ENCODE results near the gene KLHL28. TPM values are rescaled to one million over a fixed set of nuclear protein-coding genes. Genes with fewer than 3 reads are reported as not detected.

KLHL28 gene, protein sequence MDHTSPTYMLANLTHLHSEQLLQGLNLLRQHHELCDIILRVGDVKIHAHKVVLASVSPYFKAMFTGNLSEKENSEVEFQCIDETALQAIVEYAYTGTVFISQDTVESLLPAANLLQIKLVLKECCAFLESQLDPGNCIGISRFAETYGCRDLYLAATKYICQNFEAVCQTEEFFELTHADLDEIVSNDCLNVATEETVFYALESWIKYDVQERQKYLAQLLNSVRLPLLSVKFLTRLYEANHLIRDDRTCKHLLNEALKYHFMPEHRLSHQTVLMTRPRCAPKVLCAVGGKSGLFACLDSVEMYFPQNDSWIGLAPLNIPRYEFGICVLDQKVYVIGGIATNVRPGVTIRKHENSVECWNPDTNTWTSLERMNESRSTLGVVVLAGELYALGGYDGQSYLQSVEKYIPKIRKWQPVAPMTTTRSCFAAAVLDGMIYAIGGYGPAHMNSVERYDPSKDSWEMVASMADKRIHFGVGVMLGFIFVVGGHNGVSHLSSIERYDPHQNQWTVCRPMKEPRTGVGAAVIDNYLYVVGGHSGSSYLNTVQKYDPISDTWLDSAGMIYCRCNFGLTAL
- 10 to 100 TPM; 11.0 to 11.8 TPM for total RNA-seq

DNA sequence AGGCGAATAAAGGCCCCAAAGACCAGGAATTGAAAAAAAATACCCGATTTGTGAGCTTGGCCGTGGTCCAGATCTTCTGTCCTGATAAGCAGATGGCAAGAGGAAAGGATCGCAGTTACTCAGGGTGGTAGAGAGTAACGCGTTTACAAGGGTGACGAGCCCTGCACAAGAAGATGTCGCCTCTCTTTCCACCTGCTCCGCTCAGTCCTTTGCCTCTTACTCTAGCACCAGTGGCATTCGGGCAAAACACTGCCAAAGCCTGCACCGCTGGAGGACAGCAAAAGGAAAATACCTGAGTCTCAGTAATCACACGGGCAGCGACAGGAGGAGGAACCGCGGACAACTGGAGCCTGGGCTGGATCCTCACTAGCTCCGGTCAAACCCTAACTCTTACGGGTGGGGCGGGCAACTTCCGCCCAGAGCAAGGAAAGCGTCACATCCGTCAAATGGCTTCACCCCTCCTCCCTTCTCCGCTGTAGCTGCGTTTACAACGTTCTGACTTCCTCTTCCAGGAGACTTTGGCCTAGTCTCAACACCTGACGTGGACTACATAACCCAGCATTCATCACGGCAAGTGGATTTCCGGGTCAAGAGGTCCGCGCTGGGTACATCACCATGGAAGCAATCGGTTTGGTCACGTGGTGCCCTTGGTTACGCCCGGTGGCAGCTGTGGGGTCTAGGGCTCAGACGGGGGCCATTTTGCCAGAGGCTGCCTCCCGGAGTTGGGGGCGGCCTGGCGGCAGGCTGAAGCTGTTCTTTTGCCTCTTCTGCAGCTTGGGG is at the start of gene KLHL28, which contains the start of gene TOGARAM1:
Gene KLHL28 (minus strand): TSS at position 394 of the 780 bp plus-strand sequence. CDS start 16,019 bp downstream, outside the sequence.
Gene TOGARAM1 (plus strand): TSS at position 637 of the 780 bp plus-strand sequence. CDS start 232 bp downstream, outside the sequence.
- H3K27me3 Mint-ChIP-seq, result no peaks in the 10 kb centered on the region
- peaks cover 18% of the 10 kb centered on the region for H3K9me3 Mint-ChIP-seq
- peaks cover 27% of the 10 kb centered on the region for H3K36me3 Mint-ChIP-seq
- intact Hi-C loops (cut with micrococcal nuclease), result loop anchor here (1.0 to 2.0 kb wide), 6 partner anchors 33 to 292 kb away; partner anchors contain the start of genes FKBP3, MIS18BP1 and PRPF39
- H3K4me3 Mint-ChIP-seq, result no peak within 1 kb of the TSS
- POLR2A ChIA-PET, result interaction anchor here (0.8 to 3.0 kb wide), 10 partner anchors 17 to 317 kb away, joined by 3 to 26 read pairs (median 6); partner anchors contain the start of genes FANCM, FKBP3, MIS18BP1 and PRPF39
- H3K4me1 Mint-ChIP-seq (ENCODE audit: low read depth), result peaks cover 54% of the 10 kb centered on the region
- H3K27ac Mint-ChIP-seq, result no peak within 1 kb of the TSS
- DNase-seq, result peak; percentile 97
- CTCF ChIA-PET, result interaction anchor here (0.6 to 1.8 kb wide), 7 partner anchors 48 to 307 kb away, joined by 3 to 8 read pairs (median 3); partner anchors contain the start of gene FKBP3

DNA sequence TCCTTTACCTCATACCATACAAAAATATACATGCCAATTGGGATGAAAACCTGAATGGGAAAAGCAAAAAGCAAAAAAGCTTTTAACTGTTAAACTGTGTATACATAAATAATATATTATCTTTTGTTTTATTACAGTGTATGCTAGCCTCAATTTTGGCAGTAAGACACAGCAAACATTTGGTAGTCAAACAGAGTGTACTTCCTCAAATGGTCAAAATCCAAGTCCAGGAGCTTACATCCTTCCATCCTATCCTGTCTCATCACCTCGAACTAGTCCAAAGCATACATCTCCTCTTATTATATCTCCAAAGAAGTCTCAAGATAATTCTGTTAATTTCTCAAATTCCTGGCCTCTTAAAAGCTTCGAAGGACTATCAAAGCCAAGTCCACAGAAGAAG is 42.2 kb upstream of the KLHL28 start:
- H3K9me3 Mint-ChIP-seq, result no peaks in the 10 kb centered on the region
- H3K36me3 Mint-ChIP-seq, result peaks cover 7% of the 10 kb centered on the region
- no peak overlapping the region for H3K27ac Mint-ChIP-seq
- no peaks in the 10 kb centered on the region for H3K4me1 Mint-ChIP-seq (ENCODE audit: low read depth)
- no peak for DNase-seq
- no peak overlapping the region for H3K4me3 Mint-ChIP-seq
- CTCF ChIA-PET, result no interaction called here
- intact Hi-C loops (cut with micrococcal nuclease), result no loop called here
- POLR2A ChIA-PET, result no interaction called here
- H3K27me3 Mint-ChIP-seq, result no peaks in the 10 kb centered on the region

DNA sequence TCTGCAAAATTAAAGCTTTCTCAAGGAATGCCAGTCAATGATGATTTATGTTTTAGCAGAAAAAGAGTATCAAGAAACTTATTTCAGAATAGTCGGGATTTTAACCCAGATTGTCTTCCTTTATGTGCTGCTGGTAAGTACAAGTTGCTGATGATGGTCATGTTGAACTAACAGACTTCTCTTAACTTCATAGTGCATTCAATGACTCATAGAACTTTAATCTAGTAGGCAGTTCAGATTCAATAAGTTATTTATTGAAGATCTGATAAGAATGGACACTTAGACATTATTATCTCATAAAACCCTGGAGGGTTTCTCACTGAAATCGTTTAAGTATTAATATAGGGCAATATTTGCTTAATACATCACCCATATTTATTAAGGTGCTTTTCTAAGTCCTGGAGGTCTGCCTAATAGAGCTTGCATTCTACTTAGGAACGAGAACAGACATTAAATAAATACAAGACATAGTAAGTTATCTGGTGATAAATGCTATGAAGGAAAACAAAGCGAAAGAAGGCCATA is 34.1 kb upstream of the KLHL28 start:
- Mint-ChIP-seq H3K36me3 (peaks cover 20% of the 10 kb centered on the region), H3K27me3 (no peaks in the 10 kb centered on the region), H3K27ac (no peak overlapping the region), H3K4me3 (no peak overlapping the region), H3K4me1 (ENCODE audit: low read depth) (no peaks in the 10 kb centered on the region), H3K9me3 (no peaks in the 10 kb centered on the region)
- ChIA-PET CTCF (no interaction called here), POLR2A (interaction anchor here (0.6 kb wide), 1 partner anchor 397 kb away, joined by 3 read pairs; no protein-coding TSS in a partner anchor)
- intact Hi-C loops (cut with micrococcal nuclease), result no loop called here
- no peak for DNase-seq

DNA sequence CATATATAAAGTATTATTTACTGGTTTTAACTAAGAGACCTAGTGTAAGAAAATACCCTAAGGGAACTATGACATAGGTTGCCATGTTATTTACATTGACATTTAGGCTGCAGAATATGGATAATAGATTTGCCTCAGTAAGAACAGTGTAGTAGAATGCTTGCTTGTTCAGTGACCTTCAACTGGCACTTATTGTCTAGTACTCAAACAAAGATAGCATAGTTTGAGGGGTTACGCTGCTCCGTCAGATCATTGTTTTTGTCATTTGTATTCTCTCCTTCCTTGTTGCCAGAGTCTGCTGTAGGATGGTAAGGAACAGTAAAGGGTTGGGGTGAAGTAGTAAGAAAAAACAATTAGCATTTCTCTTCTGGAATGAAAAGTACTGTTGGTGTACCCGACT is 33.4 kb upstream of the KLHL28 start:
- Mint-ChIP-seq H3K27me3 (no peaks in the 10 kb centered on the region), H3K27ac (no peak overlapping the region), H3K4me3 (no peak overlapping the region), H3K9me3 (no peaks in the 10 kb centered on the region), H3K36me3 (peaks cover 17% of the 10 kb centered on the region), H3K4me1 (ENCODE audit: low read depth) (peaks cover 3% of the 10 kb centered on the region)
- ChIA-PET CTCF (no interaction called here), POLR2A (no interaction called here)
- DNase-seq, result no peak
- intact Hi-C loops (cut with micrococcal nuclease), result no loop called here

DNA sequence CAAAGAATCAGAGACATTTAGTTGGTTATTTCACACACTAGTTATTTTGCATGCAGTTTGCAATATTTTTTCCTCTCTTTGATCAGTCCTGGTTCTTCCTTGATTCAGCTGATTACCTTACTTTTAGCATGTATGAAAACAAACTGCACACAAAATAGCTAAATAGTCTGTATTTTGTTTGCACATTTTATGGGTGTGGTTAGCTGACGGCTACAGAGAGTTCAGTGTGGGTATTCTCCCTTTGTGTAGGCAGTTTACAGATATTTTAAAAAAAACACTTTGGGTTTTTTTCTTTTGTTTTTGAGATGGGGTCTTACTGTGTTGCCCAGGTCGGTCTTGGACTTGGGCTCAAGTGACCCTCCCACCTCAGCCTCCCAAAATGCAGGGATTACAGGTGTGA is 28.8 kb upstream of the KLHL28 start:
- H3K4me1 Mint-ChIP-seq (ENCODE audit: low read depth), result peaks cover 5% of the 10 kb centered on the region

DNA sequence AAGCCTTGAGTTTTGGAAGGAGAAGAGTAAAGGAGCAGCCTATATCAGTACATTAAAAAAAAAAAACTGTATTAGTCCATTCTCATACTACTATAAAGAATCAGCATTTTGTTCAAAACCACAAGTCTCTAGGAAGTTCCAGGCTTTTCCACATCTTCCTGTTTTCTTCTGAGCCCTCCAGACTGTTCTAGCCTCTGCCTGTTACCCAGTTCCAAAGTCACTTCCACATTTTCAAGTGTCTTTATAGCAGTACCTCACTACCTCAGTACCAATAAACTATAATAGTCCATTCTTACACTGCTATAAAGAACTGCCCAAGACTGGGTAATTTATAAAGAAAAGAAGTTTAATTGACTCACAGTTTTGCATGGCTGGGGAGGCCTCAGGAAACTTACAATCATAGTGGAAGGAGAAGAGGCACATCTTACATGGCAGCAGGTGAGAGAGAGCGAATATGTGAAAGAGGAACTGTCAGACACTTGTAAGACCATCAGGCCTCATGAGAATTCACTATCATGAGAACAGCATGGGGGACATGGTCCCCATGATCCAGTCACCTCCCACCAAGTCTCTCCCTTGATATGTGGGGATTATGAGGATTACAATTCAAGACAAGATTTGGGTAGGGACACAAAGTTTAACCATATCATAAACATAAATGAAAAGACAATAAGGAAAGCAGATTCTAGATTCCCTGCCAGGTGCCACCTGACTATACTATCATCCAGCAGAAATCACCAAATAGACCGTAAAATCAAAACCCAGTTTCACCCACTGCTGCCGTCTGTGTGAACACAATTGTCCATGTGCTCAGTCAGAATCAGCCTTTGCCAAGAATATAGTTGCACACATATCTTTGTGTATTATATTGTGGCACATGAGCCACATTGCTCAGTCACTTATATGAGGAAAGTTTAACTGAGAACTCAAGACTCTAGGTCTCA is 28.0 kb upstream of the KLHL28 start:
- ChIA-PET POLR2A (no interaction called here), CTCF (no interaction called here)
- no peak overlapping the region for H3K4me3 Mint-ChIP-seq
- peaks cover 5% of the 10 kb centered on the region for H3K4me1 Mint-ChIP-seq (ENCODE audit: low read depth)
- H3K27me3 Mint-ChIP-seq, result no peaks in the 10 kb centered on the region
- intact Hi-C loops (cut with micrococcal nuclease), result no loop called here
- H3K36me3 Mint-ChIP-seq, result no peaks in the 10 kb centered on the region
- H3K9me3 Mint-ChIP-seq, result no peaks in the 10 kb centered on the region
- no peak for DNase-seq
- no peak overlapping the region for H3K27ac Mint-ChIP-seq

More for the DNA sequence above, 28.8 kb upstream of the KLHL28 start:
- H3K27ac Mint-ChIP-seq, result no peak overlapping the region
- intact Hi-C loops (cut with micrococcal nuclease), result no loop called here
- H3K4me3 Mint-ChIP-seq, result no peak overlapping the region
- no peaks in the 10 kb centered on the region for H3K36me3 Mint-ChIP-seq
- ChIA-PET POLR2A (no interaction called here), CTCF (no interaction called here)
- DNase-seq, result no peak
- no peaks in the 10 kb centered on the region for H3K9me3 Mint-ChIP-seq
- H3K27me3 Mint-ChIP-seq, result no peaks in the 10 kb centered on the region

DNA sequence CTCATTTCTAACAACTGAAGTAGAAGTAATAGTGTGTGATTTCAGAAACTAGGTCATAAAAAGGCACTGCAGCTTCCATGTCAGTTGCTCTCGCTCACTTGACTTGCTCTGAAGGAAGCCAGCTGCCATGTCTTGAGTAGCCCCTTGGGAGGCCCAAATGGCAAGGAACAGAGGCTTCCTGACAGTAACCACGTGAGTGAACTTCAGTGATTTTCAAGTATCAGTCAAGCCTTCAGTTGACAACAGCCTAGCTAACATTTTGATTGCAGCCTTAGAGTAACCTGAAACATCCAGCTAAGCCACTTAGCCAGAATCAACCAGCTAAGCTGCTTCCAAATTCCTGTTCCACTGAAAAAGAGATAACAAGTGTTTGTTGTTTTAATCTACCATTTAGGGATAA is 26.9 kb upstream of the KLHL28 start:
- ChIA-PET POLR2A (no interaction called here), CTCF (no interaction called here)
- Mint-ChIP-seq H3K36me3 (no peaks in the 10 kb centered on the region), H3K4me3 (no peak overlapping the region), H3K4me1 (ENCODE audit: low read depth) (peaks cover 5% of the 10 kb centered on the region), H3K9me3 (no peaks in the 10 kb centered on the region), H3K27ac (no peak overlapping the region), H3K27me3 (no peaks in the 10 kb centered on the region)
- no peak for DNase-seq
- intact Hi-C loops (cut with micrococcal nuclease), result no loop called here

DNA sequence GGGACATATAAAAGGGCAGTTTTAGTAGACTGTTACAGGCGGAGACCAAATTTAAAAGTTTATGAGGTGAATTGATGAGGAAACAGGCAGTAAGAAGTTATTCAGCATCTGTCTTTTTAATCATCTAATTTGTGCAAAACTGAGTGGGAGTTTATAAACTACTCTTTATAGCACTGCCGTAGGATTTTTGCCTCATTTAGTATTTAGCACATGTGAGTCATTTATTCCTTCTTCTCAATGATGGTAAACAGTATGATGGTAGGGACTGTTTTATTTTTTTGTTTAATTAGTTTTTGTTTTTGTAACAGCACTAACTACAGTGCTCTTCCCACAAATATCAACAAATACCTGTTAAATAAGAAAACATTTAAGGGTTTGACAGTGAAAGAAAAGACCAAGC is 20.8 kb upstream of the KLHL28 start:
- ChIA-PET POLR2A (no interaction called here), CTCF (no interaction called here)
- no peak overlapping the region for H3K4me3 Mint-ChIP-seq
- no peaks in the 10 kb centered on the region for H3K36me3 Mint-ChIP-seq
- no peak for DNase-seq
- intact Hi-C loops (cut with micrococcal nuclease), result no loop called here
- no peaks in the 10 kb centered on the region for H3K9me3 Mint-ChIP-seq
- H3K27ac Mint-ChIP-seq, result no peak overlapping the region
- H3K4me1 Mint-ChIP-seq (ENCODE audit: low read depth), result peaks cover 15% of the 10 kb centered on the region
- no peaks in the 10 kb centered on the region for H3K27me3 Mint-ChIP-seq

DNA sequence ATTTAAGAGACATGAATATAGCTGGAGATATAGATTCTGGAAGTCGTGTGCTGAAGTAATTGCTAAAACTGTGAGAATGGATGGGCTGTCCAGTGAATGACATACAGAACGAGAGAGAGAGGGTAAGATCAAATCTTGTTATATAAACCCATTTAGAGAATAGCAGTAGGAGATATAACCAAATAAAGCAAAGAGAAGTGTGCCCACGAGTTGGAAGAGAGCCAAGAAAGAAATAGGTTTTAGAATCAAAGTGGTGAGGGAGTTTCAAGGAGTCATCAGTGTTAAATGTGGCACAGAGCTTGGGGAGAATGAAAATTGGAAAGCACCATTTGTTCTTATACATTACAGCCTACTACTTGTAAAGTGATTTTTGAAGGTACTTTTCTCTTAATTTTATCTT is 19.5 kb upstream of the KLHL28 start:
- no peaks in the 10 kb centered on the region for H3K36me3 Mint-ChIP-seq
- no peaks in the 10 kb centered on the region for H3K9me3 Mint-ChIP-seq
- no peak overlapping the region for H3K27ac Mint-ChIP-seq
- ChIA-PET CTCF (no interaction called here), POLR2A (no interaction called here)
- no peak overlapping the region for H3K4me3 Mint-ChIP-seq
- H3K27me3 Mint-ChIP-seq, result no peaks in the 10 kb centered on the region
- DNase-seq, result no peak
- intact Hi-C loops (cut with micrococcal nuclease), result no loop called here
- H3K4me1 Mint-ChIP-seq (ENCODE audit: low read depth), result peaks cover 15% of the 10 kb centered on the region

DNA sequence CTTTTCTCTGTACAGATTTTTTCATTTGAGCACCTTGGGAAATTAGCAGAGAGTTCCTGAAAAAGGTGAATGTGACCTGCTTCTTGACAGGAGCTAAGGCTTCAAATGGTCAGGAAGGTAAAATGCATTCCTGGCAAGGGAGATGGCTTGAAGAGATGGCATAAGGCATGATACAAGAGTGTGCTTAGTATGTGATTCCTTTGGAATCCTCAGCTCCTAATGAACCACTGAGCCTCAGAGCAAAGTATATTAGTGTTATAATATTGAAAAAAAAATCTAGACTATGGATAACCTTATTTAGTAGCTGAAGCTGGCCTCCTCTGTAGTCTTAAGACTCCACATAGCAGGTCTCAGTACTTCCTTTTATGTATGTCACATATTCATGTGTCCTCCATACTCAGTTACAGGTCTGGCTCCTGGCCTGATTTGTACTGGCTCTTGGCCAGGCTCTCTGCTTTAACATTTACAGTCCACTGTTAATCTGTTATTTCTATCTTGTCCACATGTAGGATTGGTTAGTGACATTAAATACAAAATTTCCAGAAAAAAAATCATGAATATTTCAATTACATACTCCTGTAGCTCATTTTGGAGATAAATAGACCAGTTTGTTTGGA is 18.1 kb upstream of the KLHL28 start:
- H3K27me3 Mint-ChIP-seq, result no peaks in the 10 kb centered on the region
- H3K27ac Mint-ChIP-seq, result no peak overlapping the region
- no peaks in the 10 kb centered on the region for H3K36me3 Mint-ChIP-seq
- DNase-seq, result no peak
- peaks cover 15% of the 10 kb centered on the region for H3K4me1 Mint-ChIP-seq (ENCODE audit: low read depth)
- ChIA-PET CTCF (no interaction called here), POLR2A (no interaction called here)
- no peaks in the 10 kb centered on the region for H3K9me3 Mint-ChIP-seq
- intact Hi-C loops (cut with micrococcal nuclease), result no loop called here
- H3K4me3 Mint-ChIP-seq, result no peak overlapping the region

DNA sequence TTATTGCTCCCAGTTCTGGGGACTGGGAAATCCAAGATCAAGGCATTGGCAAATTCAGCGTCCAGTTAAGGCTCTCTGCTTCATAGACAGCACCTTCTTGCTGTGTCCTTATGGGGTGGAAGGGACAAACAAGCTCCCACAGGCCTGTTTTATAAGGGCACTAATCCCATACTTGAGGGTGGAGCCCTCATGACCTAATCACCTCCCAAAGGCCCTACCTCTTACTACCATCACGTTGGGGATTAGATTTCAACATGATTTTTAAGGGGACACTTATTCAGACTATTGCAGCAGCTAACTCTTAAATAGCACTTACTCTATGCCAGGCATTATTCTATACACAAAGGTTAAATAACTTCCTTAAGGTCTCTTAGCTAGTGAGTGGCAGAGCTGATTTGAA is 17.5 kb upstream of the KLHL28 start:
- H3K4me1 Mint-ChIP-seq (ENCODE audit: low read depth), result peaks cover 15% of the 10 kb centered on the region
- no peak for DNase-seq
- H3K9me3 Mint-ChIP-seq, result no peaks in the 10 kb centered on the region
- POLR2A ChIA-PET, result no interaction called here
- H3K4me3 Mint-ChIP-seq, result no peak overlapping the region
- CTCF ChIA-PET, result interaction anchor here (0.6 kb wide), 1 partner anchor 290 kb away, joined by 4 read pairs; no protein-coding TSS in a partner anchor
- H3K27ac Mint-ChIP-seq, result no peak overlapping the region
- intact Hi-C loops (cut with micrococcal nuclease), result no loop called here
- H3K36me3 Mint-ChIP-seq, result no peaks in the 10 kb centered on the region
- H3K27me3 Mint-ChIP-seq, result no peaks in the 10 kb centered on the region
